B cell (primary cell): ENCODE measurements around the gene ZMYND10. TPM values are rescaled to one million over a fixed set of nuclear protein-coding genes. Genes with fewer than 3 reads are reported as not detected.

Experiments used
- ATAC-seq: fragments of 200-7000 bp; cut with Tn5 transposase; one replicate; pipeline ENCODE4 v1.10.0; 2021; ENCODE audit warnings: low read depth, mild to moderate bottlenecking, moderate number of reproducible peaks, moderate library complexity
- CTCF ChIA-PET: fragments of 350-600 bp; sonication (Branson Sonifier 250); formaldehyde crosslinking; loops from one replicate; lab custom pipeline; 2021; ENCODE audit warnings: antibody characterized with exemption, inconsistent platforms; lab: Charles Lee
- POLR2A ChIA-PET: fragments of 350-600 bp; sonication (Branson Sonifier 250); formaldehyde crosslinking; loops from one replicate; lab custom pipeline; 2021; ENCODE audit warnings: antibody characterized with exemption; lab: Charles Lee
- DNase-seq: peaks from one replicate; pipeline ENCODE4 v3.0.0; 2013
- H2AFZ ChIP-seq: 2 replicates; pipeline ENCODE4 v1.6.1; 2012; ENCODE audit warnings: mild to moderate bottlenecking, low read depth, low read length; ENCODE audit not compliant: insufficient read depth, poor library complexity, severe bottlenecking
- H3K27ac ChIP-seq, 2 donors: 1 replicate in 1 of 2; 2 replicates in 1 of 2; pipeline ENCODE4 v1.5.1; 2012 to 2013; ENCODE audit warnings: low read length in 2 of 2, mild to moderate bottlenecking in 2 of 2, moderate library complexity in 1 of 2
- H3K27me3 ChIP-seq, 4 experiments: fragments of 200-600 bp in 1 of 4; sonication (generic) in 1 of 4; replicated peaks in 1 of 4; 1 replicate in 2 of 4; 2 replicates in 2 of 4; pipeline versions ENCODE4 v1.6.1 to v1.7.0; 2013 to 2016; ENCODE audit warnings: low read length in 3 of 4, mild to moderate bottlenecking in 2 of 4, mixed read lengths in 1 of 4, moderate library complexity in 1 of 4; ENCODE audit not compliant: insufficient read depth in 4 of 4, control insufficient read depth in 3 of 4; ENCODE audit errors: control extremely low read depth in 1 of 4
- H3K36me3 ChIP-seq, 2 experiments: replicated peaks in 1 of 2; 1 replicate in 1 of 2; 2 replicates in 1 of 2; pipeline versions ENCODE4 v1.6.1 to v1.7.1; 2013; ENCODE audit warnings: low read length in 1 of 2; ENCODE audit not compliant: insufficient read depth in 2 of 2, control insufficient read depth in 1 of 2; ENCODE audit errors: control extremely low read depth in 1 of 2, extremely low read depth in 1 of 2
- H3K4me1 ChIP-seq, 2 donors: fragments of 200-600 bp in 1 of 2; sonication (generic) in 1 of 2; 1 replicate in 1 of 2; 2 replicates in 1 of 2; pipeline versions ENCODE4 v1.5.1 to v1.6.1; 2013 to 2017; ENCODE audit warnings: low read length in 2 of 2; ENCODE audit not compliant: control insufficient read depth in 2 of 2, insufficient read depth in 2 of 2
- H3K4me2 ChIP-seq: replicated peaks from 2 replicates; pipeline ENCODE3; 2012; ENCODE audit warnings: mild to moderate bottlenecking, low read depth, low read length; ENCODE audit not compliant: poor library complexity, severe bottlenecking
- H3K4me3 ChIP-seq, 5 experiments: fragments of 200-600 bp in 1 of 5; sonication (generic) in 1 of 5; 1 replicate in 3 of 5; 2 replicates in 2 of 5; pipeline versions ENCODE4 v1.5.1 to v1.7.0; 2011 to 2016; ENCODE audit warnings: low read length in 4 of 5, mild to moderate bottlenecking in 4 of 5, low read depth in 2 of 5, control low read depth in 1 of 5, moderate library complexity in 1 of 5; ENCODE audit not compliant: insufficient read depth in 1 of 5; ENCODE audit errors: control extremely low read depth in 1 of 5, extremely low read depth in 1 of 5
- H3K79me2 ChIP-seq: fragments of 200-600 bp; sonication (generic); one replicate; pipeline ENCODE4 v1.6.0; 2016; ENCODE audit warnings: low read length; ENCODE audit not compliant: control insufficient read depth, insufficient read depth
- H3K9ac ChIP-seq: fragments of 200-600 bp; sonication (generic); 2 replicates; pipeline ENCODE4 v1.6.1; 2017; ENCODE audit warnings: mild to moderate bottlenecking, low read length, moderate library complexity
- H3K9me3 ChIP-seq, 3 donors: one replicate each; pipeline versions ENCODE4 v1.6.1 to v1.7.1; 2013; ENCODE audit warnings: low read length in 2 of 3; ENCODE audit not compliant: control insufficient read depth in 2 of 3, insufficient read depth in 1 of 3; ENCODE audit errors: control extremely low read depth in 1 of 3
- H4K20me1 ChIP-seq: 2 replicates; pipeline ENCODE4 v1.6.0; 2012; ENCODE audit warnings: mild to moderate bottlenecking, low read length; ENCODE audit not compliant: insufficient read depth, control insufficient read depth, poor library complexity, severe bottlenecking
- H3K27ac Mint-ChIP-seq: one replicate; pipeline ENCODE4 v1.8.0; 2021; ENCODE audit warnings: mixed read lengths
- H3K27me3 Mint-ChIP-seq: one replicate; pipeline ENCODE4 v1.8.0; 2021; ENCODE audit warnings: mixed read lengths
- H3K4me1 Mint-ChIP-seq: one replicate; pipeline ENCODE4 v1.8.0; 2021; ENCODE audit warnings: mixed read lengths
- H3K4me3 Mint-ChIP-seq: one replicate; pipeline ENCODE4 v1.8.0; 2021; ENCODE audit warnings: mixed read lengths
- H3K9me3 Mint-ChIP-seq: one replicate; pipeline ENCODE4 v1.8.0; 2022; ENCODE audit warnings: mixed read lengths; ENCODE audit not compliant: insufficient read depth
- EZH2 ChIP-seq: IDR thresholded peaks from 2 replicates; pipeline ENCODE4 v1.6.1; 2012; ENCODE audit warnings: borderline replicate concordance, low read depth, mild to moderate bottlenecking, moderate library complexity, low read length; ENCODE audit not compliant: insufficient read depth, poor library complexity, severe bottlenecking
- WGBS: methylation state at CpG from one replicate; pipeline ENCODE4 v1.1.5; 2013; ENCODE audit warnings: missing lambda C conversion rate; ENCODE audit not compliant: insufficient coverage; 5-methylcytosine and 5-hydroxymethylcytosine counted together
- intact Hi-C: fragments of 100-400 bp; cut with micrococcal nuclease; formaldehyde crosslinking; loops from one replicate; pipeline ENCODE4 v1.10.0; 2022
- polyA plus RNA-seq: library from polyadenylated mRNA; depleted of rRNA; stranded (reverse); fragments of >200 nt; gene quantifications from 2 replicates; pipeline ENCODE4 v1.2.3, GENCODE V29; 2012
- total RNA-seq, 2 donors: library from RNA; stranded (reverse); fragments of 120-200 nt in 1 of 2; gene quantifications; 1 replicate in 1 of 2; 2 replicates in 1 of 2; pipeline versions ENCODE4 v1.2.3 to v1.2.4, GENCODE V29; 2013 to 2022
- TF ChIP-seq, protein P1 (sequence below): fragments of 200-600 bp; IDR thresholded peaks from one replicate; pipeline ENCODE4 v1.8.0; 2022; ENCODE audit warnings: antibody characterized with exemption, mild to moderate bottlenecking

Gene ZMYND10
- total and polyA plus RNA-seq, 2 donors (not counting 1 experiment from before 2014, with no cell fraction given): 1.8 to 2.4 TPM

DNA sequence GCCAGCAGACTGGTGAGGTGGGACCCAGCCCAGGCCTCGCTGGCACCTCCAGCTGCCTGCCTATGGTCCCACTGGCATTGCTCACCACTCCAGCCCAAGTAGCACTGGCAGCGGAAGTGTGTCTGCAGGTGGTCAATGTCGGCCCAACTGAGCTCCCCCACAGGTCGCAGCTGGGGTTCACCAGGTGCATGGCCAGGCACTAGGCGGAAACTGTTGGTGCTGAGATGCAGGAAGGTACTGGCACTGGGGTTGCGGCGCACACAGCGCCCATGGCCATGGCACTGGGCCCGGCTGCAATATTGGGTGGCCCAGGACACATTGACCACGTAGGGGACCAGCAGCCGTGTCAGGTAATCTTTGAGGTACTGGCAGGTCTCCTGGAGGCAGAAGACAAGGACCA lies 27.4 kb downstream of the ZMYND10 start:
- no peak for ATAC-seq
- H3K9me3 ChIP-seq: peaks cover 0 to 3% (median 0%) of the 10 kb centered on the region in 3 donors
- no peaks in the 10 kb centered on the region for H3K9me3 Mint-ChIP-seq
- H3K27ac Mint-ChIP-seq: peak overlapping the region; percentile 72
- H3K27me3 ChIP-seq: no peaks in the 10 kb centered on the region
- DNase-seq: no peak
- no peaks in the 10 kb centered on the region for H3K27me3 Mint-ChIP-seq
- no peak overlapping the region for H3K27ac ChIP-seq
- intact Hi-C loops: no loop called here
- no peak overlapping the region for H2AFZ ChIP-seq
- 92% methylated on average over 11 of the region's 11 CpGs for WGBS
- CTCF ChIA-PET: interaction anchor here (1.3 to 2.0 kb wide), 2 partner anchors 12 to 224 kb away, joined by 3 to 6 read pairs; no protein-coding TSS in a partner anchor
- POLR2A ChIA-PET: interaction anchor here (0.6 kb wide), 1 partner anchor 26 kb away, joined by 5 read pairs; no protein-coding TSS in a partner anchor
- peak overlapping the region; percentile 26 for H3K4me2 ChIP-seq
- no peaks in the 10 kb centered on the region for H4K20me1 ChIP-seq
- H3K4me1 Mint-ChIP-seq: peaks cover 44% of the 10 kb centered on the region
- H3K4me3 ChIP-seq: no peak overlapping the region
- no peak overlapping the region for H3K4me3 Mint-ChIP-seq
- H3K36me3 ChIP-seq: peaks cover 0 to 3% of the 10 kb centered on the region in 2 experiments
- peaks cover 25 to 57% of the 10 kb centered on the region in 2 donors for H3K4me1 ChIP-seq
- TF ChIP-seq, protein P1, sequence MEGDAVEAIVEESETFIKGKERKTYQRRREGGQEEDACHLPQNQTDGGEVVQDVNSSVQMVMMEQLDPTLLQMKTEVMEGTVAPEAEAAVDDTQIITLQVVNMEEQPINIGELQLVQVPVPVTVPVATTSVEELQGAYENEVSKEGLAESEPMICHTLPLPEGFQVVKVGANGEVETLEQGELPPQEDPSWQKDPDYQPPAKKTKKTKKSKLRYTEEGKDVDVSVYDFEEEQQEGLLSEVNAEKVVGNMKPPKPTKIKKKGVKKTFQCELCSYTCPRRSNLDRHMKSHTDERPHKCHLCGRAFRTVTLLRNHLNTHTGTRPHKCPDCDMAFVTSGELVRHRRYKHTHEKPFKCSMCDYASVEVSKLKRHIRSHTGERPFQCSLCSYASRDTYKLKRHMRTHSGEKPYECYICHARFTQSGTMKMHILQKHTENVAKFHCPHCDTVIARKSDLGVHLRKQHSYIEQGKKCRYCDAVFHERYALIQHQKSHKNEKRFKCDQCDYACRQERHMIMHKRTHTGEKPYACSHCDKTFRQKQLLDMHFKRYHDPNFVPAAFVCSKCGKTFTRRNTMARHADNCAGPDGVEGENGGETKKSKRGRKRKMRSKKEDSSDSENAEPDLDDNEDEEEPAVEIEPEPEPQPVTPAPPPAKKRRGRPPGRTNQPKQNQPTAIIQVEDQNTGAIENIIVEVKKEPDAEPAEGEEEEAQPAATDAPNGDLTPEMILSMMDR: no peak
- no peak overlapping the region for H3K9ac ChIP-seq
- H3K79me2 ChIP-seq: no peaks in the 10 kb centered on the region

DNA sequence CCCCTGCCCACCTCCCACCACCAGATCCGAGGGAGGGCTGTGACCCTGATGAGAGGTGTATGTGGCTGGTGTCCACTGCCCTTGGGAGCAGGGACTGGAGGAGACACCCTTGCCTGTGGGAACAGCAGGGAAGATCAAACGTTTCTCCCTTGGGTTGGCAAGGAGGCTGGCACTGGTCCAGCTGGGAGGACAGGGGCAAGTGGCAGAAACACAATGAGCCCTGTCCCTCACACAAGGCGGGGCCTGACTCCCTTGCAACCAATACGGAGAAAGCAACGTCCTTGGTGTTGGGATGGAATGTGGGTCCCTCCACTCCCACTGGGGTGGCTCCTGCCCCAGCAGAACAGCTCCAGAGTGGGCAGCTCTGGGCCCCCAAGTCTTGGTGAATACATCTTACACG lies 28.2 kb downstream of the ZMYND10 start:
- POLR2A ChIA-PET: interaction anchor here (0.6 to 1.3 kb wide), 2 partner anchors 18 to 370 kb away, joined by 3 to 4 read pairs; no protein-coding TSS in a partner anchor
- peak overlapping the region in 1 of 2 donors; percentile 4 for H3K27ac ChIP-seq
- CTCF ChIA-PET: no interaction called here
- H3K9me3 ChIP-seq: peaks cover 0 to 3% (median 0%) of the 10 kb centered on the region in 3 donors
- no peaks in the 10 kb centered on the region for H3K27me3 ChIP-seq
- H3K4me1 Mint-ChIP-seq: peaks cover 39% of the 10 kb centered on the region
- no peak overlapping the region for H3K9ac ChIP-seq
- H3K4me3 ChIP-seq: no peak overlapping the region
- H3K27me3 Mint-ChIP-seq: no peaks in the 10 kb centered on the region
- no peaks in the 10 kb centered on the region for H4K20me1 ChIP-seq
- H3K79me2 ChIP-seq: no peaks in the 10 kb centered on the region
- H3K4me2 ChIP-seq: no peak overlapping the region
- WGBS: 88% methylated on average over 2 of the region's 6 CpGs
- peaks cover 25 to 53% of the 10 kb centered on the region in 2 donors for H3K4me1 ChIP-seq
- H3K27ac Mint-ChIP-seq: no peak overlapping the region
- TF ChIP-seq, protein P1: no peak
- TF ChIP-seq EZH2: no peak
- H3K4me3 Mint-ChIP-seq: no peak overlapping the region
- H3K9me3 Mint-ChIP-seq: no peaks in the 10 kb centered on the region
- DNase-seq (no peak), ATAC-seq (no peak)
- intact Hi-C loops: no loop called here
- peaks cover 0 to 3% of the 10 kb centered on the region in 2 experiments for H3K36me3 ChIP-seq
- H2AFZ ChIP-seq: no peak overlapping the region
